ENCODE measurements around the gene QRICH1.

GRCh38 chr3:48999085-48999858 lies 94.6 kb downstream of the QRICH1 start:
- no peak for TF ChIP-seq ESRRA (CRISPR knock-in tag; IDR thresholded peaks at IDR 0.05; ENCODE audit: borderline replicate concordance)
- no peak for TF ChIP-seq FOXK1 (CRISPR knock-in tag; IDR thresholded peaks at IDR 0.05)
- TF ChIP-seq CTCF (IDR thresholded peaks at IDR 0.05) = no peak
- no peak for TF ChIP-seq ATF6 (CRISPR knock-in tag; IDR thresholded peaks at IDR 0.05)

Data from WTC11 (cell line).